HG03342 (cell line): ENCODE measurements around the gene TMEM255A.
A peak's percentile ranks its signal among the peaks of the same experiment; 100 is the strongest.

Experiments
- ATAC-seq: cut with Tn5 transposase; IDR thresholded peaks from one replicate; pipeline ENCODE4 v1.9.1; 2021; ENCODE audit warnings: mild to moderate bottlenecking, moderate library complexity; ENCODE audit not compliant: unreplicated experiment

TMEM255A gene

DNA sequence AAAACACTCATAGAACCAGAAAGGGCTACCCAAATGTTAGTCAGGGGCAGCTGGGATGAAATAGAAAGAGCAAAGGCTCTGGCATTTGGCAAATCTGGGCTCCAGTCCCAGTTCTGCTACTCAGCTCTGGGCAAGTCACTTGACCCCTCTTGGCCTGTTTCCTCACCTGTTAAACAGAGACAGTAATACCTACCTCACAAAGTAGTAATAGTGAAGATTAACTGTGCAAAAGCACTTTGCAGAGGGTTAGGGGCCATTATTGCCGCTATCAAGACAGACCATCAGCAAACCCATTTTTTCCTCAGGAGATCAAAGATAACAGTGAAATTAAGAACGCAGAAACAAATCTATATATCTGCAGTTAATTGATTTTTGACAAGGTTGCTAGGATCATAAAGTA lies 40.0 kb downstream of the TMEM255A start:
- ATAC-seq, result no peak

DNA sequence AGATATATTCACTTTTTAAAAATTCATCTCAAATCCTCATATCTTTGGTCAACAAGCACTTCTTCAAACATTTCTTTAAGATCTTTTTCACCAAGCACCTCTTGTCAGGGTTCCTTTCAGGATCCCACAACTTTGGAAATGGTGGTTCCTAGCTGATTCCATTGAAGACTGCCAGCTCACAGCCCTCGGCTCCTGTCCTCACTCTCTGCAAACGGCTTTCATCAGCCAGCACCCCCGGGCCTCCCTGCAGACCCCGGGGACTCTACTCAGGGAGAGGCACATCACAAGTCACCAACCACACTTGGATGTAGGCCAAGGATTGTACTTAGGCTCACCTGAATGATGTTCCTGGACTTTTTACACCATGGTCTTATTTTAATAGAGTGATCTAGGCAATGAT lies 40.7 kb downstream of the TMEM255A start:
- ATAC-seq, result no peak

DNA sequence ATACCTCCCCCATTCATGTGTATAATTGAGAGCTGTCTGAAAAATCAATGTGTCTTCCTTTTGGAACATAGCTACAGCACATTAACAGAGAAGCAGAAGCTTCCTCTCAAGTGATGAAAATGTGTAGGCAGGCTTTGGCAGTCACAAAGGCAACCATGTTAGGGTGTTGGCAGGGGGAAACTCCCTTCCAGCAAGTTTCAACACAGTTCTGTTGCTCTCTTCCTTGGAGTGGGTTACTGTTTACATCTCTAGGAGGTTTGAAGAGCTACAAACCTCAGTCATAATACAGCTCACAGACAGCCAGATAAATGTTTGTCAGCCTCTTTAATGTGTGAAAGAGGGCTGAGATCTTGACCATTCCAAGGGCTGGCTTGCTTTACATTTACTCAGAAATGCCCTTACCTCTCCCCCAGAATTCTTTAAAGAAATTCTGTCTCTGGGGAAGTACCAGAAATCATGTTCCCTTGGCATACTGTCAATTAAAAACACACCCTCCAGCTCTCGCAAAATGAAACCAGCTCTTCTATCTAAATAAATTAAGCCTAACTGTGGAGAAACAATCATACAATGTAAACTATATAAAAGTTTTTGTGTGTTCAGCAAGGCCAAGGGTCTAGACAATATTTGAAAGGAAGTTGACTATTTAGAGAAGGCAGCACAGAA lies 41.8 kb downstream of the TMEM255A start:
- ATAC-seq, result peak; percentile 52

DNA sequence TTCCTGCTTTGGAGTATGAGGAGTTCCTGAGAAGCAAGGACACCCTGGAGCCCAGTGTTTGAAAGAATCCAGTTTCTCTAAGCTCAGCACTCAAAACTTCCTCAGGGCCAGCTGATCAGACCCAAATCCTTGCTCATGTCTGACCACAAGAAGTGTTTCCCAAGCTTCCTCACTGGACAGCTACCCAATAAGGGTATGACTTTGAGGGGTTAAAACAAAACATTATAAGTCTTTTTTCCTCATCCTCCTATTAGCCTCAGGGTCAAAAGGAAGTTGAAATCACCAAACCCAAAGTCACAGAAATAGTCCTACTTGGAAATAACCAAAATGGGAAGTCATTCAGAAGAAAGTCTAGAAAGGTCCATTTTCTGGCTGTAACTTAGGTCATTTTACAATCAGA lies 46.9 kb downstream of the TMEM255A start:
- ATAC-seq, result no peak

DNA sequence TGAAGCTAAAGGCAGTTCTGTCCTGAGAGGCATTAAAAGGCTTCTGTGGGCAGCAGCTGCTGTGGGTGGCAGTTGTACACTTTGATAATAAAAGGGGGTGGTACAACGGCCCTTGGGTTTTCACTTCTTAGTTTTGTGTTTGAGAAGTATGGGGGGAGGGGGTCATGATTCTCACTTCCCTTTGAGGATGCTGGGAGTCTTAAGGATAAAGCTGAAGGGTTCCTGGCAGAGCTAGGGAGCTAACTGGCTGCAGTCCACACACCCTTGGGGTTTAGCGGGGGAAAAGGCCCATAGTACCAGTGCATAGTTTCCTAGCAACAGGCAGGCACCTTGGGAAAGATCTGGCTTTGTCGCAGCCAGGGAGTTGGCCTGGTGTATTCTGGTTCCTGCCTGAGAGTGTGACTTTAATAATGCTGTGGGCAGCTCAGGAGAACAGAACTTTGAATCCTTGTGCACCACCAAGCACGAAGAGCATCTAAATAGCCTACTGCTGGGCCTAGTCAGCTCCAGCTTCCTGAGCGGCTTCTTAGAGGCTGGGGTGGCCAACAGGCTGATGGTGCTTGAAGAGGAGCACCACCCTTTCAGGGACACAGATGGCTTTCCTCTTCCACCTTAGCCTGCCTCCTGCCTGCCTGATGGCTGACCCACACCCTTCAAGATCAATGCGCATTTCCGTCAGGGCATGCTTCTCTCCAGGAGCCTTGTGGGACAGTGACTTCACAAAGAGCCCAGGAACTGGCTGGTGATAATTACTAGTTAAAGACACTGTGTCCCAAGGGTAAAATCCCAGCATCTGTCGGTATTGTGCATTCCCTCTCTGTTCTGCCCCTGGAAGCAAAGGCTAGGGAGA lies 48.2 kb downstream of the TMEM255A start:
- ATAC-seq, result no peak

DNA sequence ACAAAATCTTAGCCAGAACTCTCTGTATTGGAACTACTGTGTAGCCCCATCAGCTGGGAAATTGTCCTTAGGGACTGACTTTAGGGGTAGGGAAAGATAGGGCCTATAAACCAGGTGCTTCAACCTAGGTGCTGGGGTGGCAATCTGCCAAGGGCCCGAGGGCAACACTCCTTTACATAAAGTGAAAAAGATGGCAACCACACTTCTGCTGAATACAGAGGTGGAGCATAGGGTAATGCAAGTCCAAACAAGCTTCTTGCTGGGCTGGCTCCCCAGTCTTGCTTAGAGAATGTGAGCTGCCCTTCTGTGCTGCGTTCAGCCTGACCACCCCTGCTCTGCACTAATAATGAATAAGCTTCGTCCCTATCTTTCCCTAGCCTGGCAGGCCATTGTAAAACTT lies 50.9 kb downstream of the TMEM255A start:
- ATAC-seq, result no peak

DNA sequence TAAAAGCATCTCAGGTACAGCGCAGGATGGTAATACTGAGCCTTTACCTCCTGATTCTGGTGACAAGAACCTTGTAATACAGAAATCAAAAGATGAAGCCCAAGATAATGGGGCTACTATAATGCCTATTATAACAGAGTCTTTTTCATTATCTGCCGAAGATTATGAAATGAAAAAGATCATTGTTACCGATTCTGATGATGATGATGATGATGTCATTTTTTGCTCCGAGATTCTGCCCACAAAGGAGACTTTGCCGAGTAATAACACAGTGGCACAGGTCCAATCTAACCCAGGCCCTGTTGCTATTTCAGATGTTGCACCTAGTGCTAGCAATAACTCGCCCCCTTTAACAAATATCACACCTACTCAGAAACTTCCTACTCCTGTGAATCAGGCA lies 57.5 kb downstream of the TMEM255A start:
- no peak for ATAC-seq

DNA sequence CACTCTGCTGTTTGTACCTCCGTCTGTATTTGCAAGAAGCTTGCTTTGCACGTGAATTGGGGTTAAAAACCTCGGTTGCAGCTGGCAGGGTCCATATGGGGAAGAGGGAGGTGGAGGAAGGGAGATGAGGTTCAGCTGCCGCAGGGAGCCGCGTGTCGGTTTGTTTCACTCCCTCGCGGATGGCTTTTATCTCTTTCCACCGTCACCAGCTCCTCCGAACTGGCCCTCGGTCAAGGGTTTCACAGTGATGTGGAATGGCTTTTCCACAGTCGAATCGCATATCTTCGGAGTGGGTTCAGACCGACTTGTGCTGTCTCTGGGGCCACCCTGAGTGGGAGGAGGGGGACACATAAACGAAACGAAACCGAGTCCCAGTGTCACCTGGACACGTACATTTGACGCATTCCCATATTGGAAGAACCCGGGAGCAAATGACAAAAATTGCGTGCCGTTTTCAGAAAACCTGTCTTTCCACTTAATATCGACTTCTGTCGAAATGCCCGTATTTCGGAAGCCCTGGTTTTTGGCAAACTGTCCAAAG lies 59.7 kb downstream of the TMEM255A start:
- ATAC-seq, result no peak

DNA sequence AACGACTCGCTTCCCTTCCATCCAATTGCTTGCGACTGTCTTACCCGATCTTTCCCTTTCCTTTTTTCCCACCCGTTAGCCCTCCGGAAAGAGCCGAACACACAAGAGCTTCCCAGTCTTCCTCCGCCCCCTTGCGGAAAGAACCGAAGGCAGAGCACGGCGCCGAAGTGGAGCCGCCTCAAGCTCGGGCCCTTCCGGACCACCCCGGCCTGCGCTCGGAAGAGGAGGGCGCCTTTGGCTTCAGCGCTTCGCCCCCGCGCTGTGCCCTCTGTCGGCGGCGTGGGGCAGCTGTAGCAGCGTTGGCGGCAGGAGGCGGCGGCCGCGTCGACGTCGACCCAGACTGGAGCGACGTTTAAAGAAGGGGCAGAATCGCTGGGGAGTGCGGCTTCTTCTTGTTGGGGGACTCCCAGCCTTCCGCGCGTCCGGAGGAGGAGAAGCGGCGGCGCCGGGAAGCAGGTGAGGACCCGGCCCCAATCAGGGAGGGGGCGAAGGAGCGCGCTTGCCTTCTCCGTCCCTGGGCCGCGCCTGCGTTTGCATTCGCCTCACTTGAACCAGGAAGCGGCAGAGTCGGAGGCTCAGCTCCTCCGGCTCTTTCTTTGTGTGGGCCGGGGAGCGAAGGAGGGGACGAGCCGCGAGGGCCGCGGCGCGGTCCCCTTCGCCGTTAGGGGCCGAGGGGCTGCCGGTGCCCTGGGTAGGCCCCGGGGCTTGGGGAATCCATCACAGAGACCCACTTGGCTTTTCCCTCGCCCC lies 60.6 kb downstream of the TMEM255A start, which contains the start of gene ZBTB33:
Gene ZBTB33, plus strand, starts transcription at position 291 of the 750 bp plus-strand sequence. CDS start 2,604 bp downstream, outside the sequence.
- peak; percentile 96 for ATAC-seq

DNA sequence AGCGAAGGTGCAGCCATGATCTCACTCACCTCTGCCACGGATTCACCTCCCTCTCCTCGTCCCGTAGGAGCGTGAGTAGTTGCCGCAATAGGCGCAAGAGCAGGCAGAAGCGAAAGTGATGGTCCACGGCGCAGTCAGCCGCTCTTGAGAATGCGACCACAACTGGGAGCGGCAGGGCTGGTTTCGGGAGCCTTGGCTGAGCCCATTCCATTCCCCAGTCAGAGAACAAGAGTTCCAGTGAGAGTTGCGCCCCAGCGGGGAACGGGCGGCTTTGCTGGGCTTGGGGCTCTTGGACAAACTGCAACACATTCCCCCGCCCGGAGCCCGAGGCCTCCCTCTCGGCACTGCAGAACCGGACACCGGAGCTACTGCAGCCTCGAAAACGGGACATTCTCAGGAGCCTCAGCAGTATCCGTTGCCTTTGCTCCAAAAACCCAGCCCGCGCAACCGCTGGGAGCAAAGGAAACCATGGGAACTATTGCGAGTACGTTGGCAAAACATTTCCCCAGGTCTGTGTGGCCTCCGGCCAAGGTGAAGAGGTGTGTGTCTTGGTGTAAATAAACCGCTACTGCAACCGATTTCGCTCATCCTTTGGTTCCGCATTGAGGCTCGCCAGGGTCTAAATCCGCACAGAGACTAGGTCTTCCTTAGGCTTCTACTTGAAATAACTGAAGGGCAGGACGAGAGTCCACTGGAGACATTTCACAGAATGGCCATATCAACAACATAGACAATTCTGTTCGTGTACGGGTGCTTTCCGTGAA lies 66.3 kb downstream of the TMEM255A start:
- ATAC-seq, result peak; percentile 60

DNA sequence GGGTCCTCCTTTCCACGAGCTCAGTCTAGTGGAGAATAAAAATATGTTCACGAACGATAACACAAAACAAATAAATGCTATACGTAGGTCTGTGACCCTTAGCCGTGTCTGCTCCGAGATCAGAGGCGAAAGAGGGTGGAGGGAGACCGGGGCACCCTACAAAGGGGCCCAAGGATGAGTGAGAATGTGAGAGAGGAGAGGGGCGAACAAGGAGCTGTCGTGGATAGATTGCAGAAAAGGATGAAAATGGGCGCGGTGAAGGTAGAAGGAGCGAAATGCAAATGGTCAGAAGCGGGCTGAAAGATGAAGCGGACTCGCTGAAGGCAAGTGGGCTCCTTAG lies 66.9 kb downstream of the TMEM255A start:
- ATAC-seq, result peak; percentile 21

DNA sequence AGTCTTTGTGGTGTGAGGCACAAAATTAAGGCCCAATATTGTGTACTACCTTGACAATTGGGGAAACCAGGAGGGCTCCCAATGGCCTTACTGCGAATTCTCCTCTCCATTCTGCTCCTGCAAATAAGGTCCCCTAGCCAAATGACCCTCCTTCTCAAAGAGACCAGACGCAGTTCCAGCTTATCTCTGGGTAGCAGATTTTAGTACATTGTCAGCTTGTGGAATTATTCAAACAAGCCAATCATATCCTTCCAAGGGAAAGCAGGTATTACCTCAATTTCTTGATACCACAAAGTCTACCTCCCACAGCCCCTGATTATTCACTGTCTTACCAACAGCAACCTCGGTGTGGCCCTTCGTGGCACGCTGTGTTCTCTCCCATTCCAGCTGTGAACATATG lies 68.4 kb downstream of the TMEM255A start:
- no peak for ATAC-seq

DNA sequence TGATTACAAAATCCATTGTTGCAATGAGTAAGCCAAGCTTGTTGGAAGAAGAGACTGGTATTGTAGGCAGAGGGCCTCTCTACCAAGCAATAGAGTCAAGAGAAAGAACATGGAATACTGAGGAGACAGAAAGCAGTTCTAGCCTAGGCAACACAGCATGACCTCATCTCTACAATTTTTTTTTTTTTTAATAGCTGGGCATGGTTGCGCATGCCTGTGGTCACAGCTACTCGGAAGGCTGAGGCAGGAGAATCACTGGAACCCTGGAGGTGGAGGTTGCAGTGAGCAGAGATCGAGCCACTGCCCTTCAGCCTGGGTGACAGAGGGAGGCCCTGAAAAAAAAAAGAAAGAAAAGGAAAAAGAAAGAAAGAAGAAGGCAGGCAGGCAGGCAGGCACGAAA lies 72.3 kb downstream of the TMEM255A start:
- ATAC-seq, result no peak

DNA sequence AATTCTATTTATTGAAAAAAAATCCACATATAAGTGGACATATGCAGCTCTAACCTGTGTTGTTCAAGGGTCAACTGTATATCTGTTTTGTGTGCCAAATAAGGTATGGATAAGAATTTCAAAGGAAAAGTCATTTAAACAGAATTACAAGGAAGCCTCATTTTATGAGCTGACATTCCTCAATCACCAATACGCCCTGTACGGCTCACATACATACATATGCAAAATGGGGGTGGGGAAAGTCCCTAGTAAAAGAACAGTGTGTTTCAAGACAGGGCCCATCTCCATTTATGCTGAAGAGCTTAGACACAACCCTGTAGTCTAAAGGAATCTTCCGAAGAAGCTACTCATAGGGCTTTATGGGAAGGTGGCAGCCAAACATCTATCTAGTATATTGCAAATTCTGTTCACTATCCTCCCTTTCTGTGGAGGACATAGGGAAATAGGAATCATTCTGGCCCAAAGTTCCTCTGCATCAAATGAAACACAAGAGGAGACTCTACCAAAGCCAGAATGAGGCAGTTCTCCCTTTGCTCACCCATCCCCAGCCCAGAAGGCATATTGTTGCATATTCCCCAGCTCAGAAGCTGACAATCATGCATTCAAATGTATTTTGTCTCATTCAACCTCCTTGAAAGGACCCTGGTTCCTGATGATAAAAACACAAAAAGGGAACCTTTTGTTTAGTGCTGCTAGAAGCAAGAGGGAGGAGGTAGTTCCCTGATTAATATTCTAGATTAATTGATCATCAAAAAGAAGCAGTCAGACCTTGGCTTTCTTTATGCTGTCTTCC lies 74.4 kb downstream of the TMEM255A start:
- ATAC-seq, result no peak

DNA sequence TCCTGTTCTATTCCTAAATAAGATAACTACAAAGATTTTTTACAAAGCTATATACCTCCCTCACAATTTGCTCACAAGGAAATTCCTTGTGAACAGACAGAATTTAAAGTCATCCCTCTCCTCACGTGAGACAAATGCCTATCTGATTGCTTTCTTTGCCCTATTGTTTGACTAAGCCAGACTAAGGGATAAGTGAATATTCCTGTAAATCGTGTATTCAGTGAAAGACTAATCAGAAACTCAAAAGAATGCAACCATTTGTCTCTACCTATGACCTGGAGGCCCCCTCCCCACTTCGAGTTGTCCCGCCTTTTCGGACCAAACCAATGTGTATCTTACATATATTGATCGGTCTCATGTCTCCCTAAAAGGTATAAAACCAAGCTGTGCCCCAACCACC lies 76.0 kb downstream of the TMEM255A start:
- ATAC-seq, result no peak

DNA sequence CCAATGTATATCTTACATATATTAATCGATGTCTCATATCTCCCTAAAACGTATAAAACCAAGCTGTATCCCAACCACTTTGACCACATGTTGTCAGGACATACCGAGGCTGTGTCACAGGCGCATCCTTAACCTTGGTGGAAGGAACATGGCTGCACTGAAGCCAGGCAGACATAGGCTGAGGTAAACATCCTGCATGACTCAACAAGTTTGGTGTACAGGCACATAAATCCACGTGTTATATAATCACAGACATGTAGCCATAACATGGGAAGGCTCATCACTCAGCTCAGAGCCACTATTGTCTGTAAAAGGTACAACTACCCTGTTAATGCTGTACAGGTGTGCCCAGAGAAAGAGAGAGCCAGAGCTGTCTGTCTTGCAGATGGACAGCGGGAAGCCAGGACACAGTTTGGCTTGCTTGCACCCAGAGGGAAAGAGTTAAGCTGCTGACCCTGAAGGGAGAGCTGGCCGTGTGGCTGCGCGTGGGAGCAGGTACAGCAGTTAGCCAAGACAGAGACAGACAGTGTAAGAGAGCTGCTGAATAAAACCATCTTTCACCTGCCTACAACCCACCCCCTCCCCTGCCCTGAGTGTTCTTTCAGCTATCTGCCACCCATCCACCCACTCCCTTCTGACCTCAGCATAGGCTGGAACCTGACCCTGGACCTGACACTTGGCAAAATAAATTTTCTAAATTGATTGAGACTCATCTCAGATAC lies 82.9 kb downstream of the TMEM255A start:
- ATAC-seq, result no peak

DNA sequence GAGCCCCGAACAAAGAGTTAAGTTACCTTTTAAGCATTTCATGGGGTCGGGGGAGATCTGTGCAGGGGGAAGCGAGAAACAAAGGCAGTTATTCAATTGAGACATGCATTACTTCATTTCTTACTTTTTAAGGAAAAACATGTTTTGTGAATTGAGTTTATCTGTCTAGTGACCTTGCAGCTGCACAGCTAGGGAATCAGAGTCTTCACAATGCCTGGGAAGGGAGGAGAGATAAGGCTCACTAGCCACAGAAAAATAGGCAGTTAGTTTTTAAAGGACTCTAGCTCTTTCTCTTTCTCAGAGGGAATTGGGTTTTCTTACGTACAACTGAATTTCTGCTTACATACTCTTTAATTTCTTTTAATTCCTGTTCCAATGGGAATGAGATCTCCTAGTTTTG lies 86.9 kb downstream of the TMEM255A start:
- no peak for ATAC-seq

DNA sequence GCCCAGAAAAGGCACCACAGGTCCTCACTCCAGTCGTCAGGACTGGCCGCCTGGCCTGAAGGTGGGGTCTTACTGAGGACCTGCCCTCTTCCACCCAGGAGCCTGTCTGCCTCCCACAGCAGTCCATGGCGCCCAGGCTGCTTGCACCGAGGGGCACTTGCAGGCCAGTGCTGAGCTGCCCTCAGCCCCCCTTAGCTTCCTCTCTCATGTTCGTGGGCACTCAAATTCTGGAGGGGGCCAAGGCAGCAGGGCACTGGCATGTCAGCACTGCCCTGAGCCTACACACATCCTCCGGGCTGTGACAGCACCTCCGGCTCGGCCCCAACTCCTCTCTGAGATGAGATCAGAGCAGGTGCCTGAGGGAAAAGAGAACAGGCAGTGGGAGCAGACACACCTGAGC lies 87.9 kb downstream of the TMEM255A start:
- no peak for ATAC-seq
